Activated CD4-positive, alpha-beta T cell treated with anti-CD3 and anti-CD28 coated beads, Interleukin-2, amount 50 U/mL, for 1 hour (primary cell): ENCODE data around the gene ARHGAP27.
"Not testable (repeated sequence)": the region's sequence is repeated elsewhere in the genome, so short reads cannot be mapped to it uniquely, and the experiment has no call there.

Experiments used
- DNase-seq: peaks from one replicate; pipeline ENCODE4 v3.0.0-alpha.2; 2020

The ARHGAP27 gene

DNA sequence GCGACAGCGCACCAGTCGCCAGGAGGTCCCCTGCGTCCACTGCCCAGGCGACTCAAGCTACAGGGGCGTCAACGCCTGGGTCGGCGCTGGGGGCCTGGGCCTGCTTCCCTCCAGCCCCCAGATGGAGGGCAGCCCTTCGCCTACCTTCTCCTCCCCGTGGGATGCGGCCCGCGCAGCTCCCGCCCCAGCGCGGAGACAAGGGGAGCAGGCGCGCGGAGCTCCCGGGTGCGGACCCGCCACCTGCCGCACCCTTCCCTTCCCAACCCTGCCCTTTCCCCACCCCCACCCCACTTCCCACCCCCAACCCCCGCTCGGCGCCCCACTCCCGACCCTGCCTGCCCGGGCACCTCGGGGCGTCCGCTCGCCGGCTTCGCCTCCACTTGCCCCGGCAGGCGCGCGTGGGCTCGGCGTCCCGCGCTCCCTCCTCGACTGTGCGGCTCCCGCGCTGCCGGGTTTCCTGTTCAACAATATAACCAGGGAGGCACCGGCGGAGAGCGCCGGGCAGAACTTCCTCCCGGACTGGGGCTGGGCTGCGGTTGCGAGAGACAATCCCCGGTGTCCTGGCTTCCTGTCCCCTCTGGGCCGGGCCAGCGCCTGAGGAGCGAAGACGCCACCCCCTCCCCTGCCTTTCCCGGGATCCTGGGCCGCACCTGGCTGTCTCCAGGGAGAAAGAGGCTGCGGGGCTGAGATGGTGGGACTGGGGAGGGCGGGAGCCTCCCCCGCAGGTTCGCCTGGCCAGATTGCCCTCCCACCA lies at the start of gene ARHGAP27:
TSS of gene ARHGAP27 (minus strand) at position 466 of the 754 bp plus-strand sequence. CDS start 2,591 bp downstream, outside the sequence.
- no peak for DNase-seq

- DNase-seq: not testable (repeated sequence)
Measured at GRCh38 chr17:45482317-45482716, 49.6 kb upstream of the ARHGAP27 start.

DNA sequence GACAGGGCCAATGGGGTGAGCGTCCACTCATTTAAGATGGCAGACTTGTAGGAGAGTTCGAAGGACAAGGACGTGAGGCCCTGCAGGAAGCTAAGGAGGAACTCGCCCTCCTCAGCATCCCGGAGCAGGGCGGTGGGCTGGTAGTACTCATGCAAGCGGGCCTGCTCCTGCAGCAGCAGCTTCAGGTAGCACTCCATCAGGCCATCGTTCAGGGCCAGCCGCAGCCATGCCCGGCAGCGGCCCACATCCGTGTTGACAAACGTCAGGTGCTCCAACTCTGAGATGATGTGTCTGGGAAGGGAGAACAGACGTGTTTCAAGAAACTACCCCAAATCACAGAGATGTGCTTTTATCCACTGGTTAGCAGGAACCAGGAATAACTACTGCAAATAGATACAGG lies 42.8 kb upstream of the ARHGAP27 start:
- DNase-seq: not testable (repeated sequence)

DNA sequence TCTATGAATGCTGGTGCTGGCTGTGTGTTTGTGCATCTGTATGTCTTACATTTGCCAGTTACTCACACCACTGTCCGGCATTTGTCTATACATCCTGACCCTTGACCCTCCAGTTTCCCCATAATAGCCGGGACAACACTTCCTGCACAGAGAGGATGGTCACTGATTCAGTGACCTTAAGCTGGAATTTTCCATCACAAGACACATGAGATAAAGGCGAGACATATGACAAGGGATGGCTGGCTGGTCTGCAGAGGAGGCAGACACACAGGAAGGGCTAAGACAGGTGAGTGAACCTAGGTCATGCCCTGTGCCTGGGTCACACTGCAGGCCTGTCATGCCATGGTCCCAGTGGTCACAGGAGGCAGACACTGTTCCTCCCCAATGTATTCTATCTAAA lies 39.6 kb upstream of the ARHGAP27 start:
- DNase-seq: not testable (repeated sequence)

GRCh38 chr17:45469204-45469563 lies 36.5 kb upstream of the ARHGAP27 start:
- not testable (repeated sequence) for DNase-seq

DNA sequence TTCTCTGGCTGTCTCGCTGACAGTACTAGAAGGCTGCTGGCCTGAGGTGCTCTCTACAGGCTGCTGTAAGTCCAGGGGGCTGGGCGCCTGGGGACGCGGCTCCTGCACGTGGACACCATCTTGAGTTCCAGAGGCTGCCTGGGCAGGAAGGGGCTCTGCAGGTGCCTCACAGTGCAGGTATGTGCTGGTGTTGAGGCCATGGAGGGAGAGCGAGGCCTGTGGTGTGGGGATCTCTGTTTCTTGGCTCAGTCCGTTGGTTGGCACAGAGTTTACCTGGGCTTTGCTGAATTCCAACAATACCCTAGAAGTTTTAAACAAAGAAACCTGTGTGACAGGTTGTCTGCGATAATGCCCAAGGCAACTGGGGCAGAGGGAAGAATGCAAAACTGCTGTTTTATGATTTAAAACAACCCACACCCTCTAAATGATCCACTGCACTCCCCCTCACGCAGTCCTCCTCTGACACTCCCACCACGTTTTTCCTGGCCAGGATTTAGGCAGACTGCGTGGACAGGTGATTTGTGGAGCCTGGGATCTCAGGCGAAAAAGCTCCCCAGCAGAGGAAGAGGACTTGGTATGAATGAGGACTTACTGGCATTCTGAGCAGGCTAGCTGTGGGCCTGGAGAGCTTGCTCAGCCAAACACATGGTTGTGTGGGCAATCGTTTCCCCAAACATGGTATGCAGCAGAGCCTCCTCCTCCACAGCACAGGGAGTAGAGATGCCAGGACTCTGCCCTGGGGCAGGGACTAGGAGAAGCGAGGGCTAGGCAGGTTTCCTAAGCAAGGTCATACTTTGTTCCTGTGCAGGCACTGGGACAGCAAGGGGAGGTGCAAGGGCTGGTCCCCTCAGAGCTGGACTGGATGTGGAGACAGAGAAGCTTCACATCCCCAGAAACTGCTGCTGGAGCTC lies 35.9 kb upstream of the ARHGAP27 start:
- not testable (repeated sequence) for DNase-seq

DNA sequence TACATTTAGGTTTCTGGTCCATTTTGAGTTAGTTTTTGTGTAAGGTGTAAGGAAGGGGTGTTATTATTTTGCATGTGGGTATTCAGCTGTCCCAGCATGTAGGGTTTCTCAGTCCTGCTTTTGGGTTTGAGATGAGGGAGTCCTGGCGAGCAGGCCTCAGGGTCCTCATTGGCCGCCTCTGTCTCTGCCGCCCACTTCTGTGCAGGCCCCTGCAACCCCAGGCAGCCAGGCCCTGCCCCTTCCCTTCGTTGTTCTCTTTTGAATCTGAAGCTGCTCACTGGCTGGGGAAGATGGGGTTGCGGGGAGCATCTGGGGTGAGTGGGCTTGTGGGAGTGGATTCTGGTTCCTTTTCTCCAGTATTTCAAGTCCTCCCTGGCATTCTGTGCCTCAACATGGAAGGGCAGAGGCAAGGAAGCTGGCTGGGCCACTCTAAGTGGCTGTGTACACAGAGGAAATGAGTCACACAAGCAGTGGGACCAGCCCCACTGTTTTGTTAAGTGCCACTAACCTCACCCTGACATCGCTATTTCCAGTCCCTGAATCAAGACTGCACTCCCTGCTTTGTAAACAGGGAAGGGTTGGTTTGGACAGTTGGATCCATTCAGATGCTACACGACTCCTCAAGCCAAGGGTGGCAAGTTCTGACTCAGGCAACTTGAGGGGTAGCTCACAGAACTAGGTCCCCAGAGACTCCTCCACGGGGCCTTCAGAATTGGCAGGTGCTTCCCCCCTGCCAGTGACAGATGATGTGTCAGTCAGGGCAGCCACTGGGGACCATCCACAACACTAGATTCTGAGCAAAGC lies 29.1 kb upstream of the ARHGAP27 start:
- DNase-seq: not testable (repeated sequence)

- not testable (repeated sequence) for DNase-seq
Measured at GRCh38 chr17:45460422-45460821, 27.8 kb upstream of the ARHGAP27 start.

- not testable (repeated sequence) for DNase-seq
Measured at GRCh38 chr17:45454341-45454740, 21.7 kb upstream of the ARHGAP27 start.

GRCh38 chr17:45453731-45454130 lies 21.1 kb upstream of the ARHGAP27 start:
- DNase-seq: not testable (repeated sequence)

GRCh38 chr17:45453225-45453534 lies 20.5 kb upstream of the ARHGAP27 start:
- DNase-seq: not testable (repeated sequence)

DNA sequence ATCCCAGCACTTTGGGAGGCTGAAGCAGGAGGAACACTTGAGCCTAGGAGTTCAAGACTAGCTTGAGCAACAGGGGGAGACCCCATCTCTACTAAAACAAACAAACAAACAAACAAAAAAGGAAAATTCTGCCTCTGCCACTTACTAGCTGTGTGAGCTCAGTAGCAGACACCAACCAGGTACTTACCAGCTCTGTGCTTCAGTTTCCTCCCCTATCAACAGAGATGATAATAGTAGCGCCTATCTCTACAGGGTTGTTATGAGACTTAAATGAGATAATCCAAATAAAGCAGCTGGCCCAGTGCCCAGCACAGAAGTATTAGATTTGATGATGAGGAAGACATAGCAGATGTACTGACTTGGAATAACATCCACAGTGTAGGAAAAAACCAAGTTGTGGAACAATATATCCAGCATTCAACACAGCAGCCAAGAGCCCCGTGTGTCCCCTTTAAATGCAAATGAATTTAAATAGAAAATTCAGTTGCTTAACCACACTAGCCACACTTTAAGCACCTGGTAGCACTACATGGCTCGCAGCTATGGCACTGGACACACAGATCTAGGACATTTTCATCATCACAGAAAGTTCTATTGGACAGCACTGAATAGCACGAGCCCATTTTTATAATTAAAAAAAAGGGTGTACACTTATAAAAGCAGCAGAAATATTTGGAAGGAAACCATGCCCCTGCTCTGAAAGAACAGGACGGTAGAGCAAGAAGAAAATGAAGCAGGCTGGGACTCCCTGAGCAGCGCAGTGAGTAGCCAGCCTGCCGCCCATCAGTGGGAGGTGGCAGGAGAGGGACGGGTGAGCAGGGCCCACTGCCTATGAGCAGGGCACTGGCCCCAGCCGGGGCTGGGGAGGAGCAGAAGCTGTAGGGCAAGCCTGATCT lies 19.9 kb upstream of the ARHGAP27 start:
- not testable (repeated sequence) for DNase-seq

DNA sequence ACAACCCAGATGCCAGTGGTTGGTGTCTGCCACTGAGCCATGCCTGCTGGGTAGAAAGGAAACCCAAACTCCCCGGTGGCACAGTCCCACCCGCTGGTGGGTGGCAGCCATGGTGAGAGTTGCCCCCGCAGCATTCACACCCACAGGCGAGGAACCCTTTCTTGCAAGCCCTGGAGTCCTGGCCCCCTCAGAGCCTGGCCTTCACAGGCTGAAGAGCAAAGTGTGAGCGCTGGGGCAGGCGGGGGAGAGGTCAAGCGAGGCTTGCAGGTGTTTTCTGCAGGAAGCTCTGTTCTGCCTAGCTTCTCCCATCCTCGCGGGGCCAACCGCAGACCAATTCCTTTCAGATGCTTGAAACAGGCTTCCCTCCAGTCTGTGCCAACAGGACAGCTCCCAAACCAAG lies 19.0 kb upstream of the ARHGAP27 start:
- DNase-seq: not testable (repeated sequence)

DNA sequence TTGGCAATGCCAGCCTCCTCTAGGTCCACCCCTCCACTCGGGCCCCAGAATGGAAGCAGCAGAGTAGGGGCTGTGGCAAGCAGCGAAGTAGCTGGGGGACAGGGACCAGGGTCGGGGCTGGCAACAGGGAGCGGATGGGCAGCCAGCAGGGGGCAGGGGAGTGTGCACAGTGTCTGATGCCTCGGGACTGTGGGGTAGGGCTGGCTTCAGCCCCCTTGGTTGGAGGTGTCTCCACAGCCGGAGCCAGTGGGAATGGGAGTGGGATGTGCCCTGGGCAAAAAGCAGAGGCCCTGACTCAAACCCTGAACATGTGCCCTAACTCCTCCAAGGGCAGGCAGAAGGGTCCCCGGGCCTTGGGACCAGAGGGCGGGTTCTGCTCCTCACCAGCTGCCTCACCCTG lies 18.5 kb upstream of the ARHGAP27 start:
- DNase-seq: no peak

- DNase-seq: not testable (repeated sequence)
Measured at GRCh38 chr17:45449708-45450329, 17.1 kb upstream of the ARHGAP27 start.

DNA sequence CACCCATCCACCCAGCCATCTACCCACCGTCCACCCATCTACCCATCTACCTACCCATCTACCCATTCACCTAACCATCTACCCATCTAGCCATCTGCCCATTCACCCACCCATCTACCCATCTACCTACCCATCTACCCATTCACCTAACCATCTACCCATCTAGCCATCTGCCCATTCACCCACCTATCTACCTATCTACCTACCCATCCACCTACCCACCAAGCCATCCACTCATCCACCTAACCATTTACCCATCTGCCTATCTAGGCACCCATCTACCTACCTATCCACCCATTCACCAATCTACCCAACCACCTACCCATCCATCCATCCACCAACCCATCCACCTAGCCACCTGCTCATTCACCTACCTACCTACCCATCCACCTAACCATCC lies 16.6 kb upstream of the ARHGAP27 start:
- not testable (repeated sequence) for DNase-seq

- not testable (repeated sequence) for DNase-seq
Measured at GRCh38 chr17:45448483-45448882, 15.8 kb upstream of the ARHGAP27 start.

GRCh38 chr17:45448066-45448465 lies 15.4 kb upstream of the ARHGAP27 start:
- DNase-seq: not testable (repeated sequence)

GRCh38 chr17:45447650-45448049 lies 15.0 kb upstream of the ARHGAP27 start:
- DNase-seq: not testable (repeated sequence)

- not testable (repeated sequence) for DNase-seq
Measured at GRCh38 chr17:45446872-45447625, 14.4 kb upstream of the ARHGAP27 start.
